ENCODE results near the gene LEUTX. TPM values are rescaled to one million over a fixed set of nuclear protein-coding genes. Genes with fewer than 3 reads are reported as not detected.

The LEUTX gene
- total and polyA plus RNA-seq, 2 experiments from 2014 or later: not detected

GRCh38 chr19:39805104-39805503, 26.4 kb downstream of the LEUTX start:
- H3K27ac Mint-ChIP-seq: no peak overlapping the region
- H2AFZ ChIP-seq: no peak overlapping the region
- TF ChIP-seq CTCF (conservative IDR thresholded peaks at IDR 0.05; ENCODE audit: low read depth in 2 of 2) (no peak), STAT1 (IDR thresholded peaks at IDR 0.05; ENCODE audit: unreplicated experiment) (no peak), ZNF462 (CRISPR knock-in tag; IDR thresholded peaks at IDR 0.05) (no peak), POLR2AphosphoS5 (IDR thresholded peaks at IDR 0.05; ENCODE audit: low read depth) (no peak), EZH2 (IDR thresholded peaks at IDR 0.05; ENCODE audit: low read depth, unreplicated experiment) (no peak), CREB1 (CRISPR knock-in tag; IDR thresholded peaks at IDR 0.05; ENCODE audit: low read depth) (no peak), ZNF114 (CRISPR knock-in tag; IDR thresholded peaks at IDR 0.05) (no peak), REST (IDR thresholded peaks at IDR 0.05; ENCODE audit: unreplicated experiment) (no peak), ZNF331 (CRISPR knock-in tag; IDR thresholded peaks at IDR 0.05; ENCODE audit: low read depth) (no peak), EZH2phosphoT487 (IDR thresholded peaks at IDR 0.05; ENCODE audit: unreplicated experiment) (no peak), NANOG (IDR thresholded peaks at IDR 0.05; ENCODE audit: borderline replicate concordance) (no peak), JUNB (IDR thresholded peaks at IDR 0.05; ENCODE audit: unreplicated experiment) (no peak), ETS1 (IDR thresholded peaks at IDR 0.05) (no peak)

More at GRCh38 chr19:39805104-39805503, 26.4 kb downstream of the LEUTX start:
- no peak for ATAC-seq
- Histone ChIP-seq H3K79me2 (replicated peaks; ENCODE audit: insufficient read depth) (no peaks in the 10 kb centered on the region), H3K27ac (ENCODE audit: low read depth) (no peak overlapping the region), H3K27me3 (ENCODE audit: insufficient read depth) (no peaks in the 10 kb centered on the region), H3K4me3 (no peak overlapping the region), H3K4me2 (no peak overlapping the region), H3F3A (replicated peaks; ENCODE audit: low read depth) (no peaks in the 10 kb centered on the region), H3K9me2 (ENCODE audit: insufficient read depth) (no peaks in the 10 kb centered on the region), H3K4me1 (ENCODE audit: insufficient read depth) (peaks cover 9% of the 10 kb centered on the region; the same call in 1 of the 2 replicates), H4K20me1 (replicated peaks; ENCODE audit: insufficient read depth) (no peaks in the 10 kb centered on the region), H3K36me3 (ENCODE audit: insufficient read depth) (no peaks in the 10 kb centered on the region)
- Mint-ChIP-seq H3K9me3 (peaks cover 3% of the 10 kb centered on the region; the same call in 1 of the 3 replicates), H3K27me3 (ENCODE audit: insufficient read depth, low read depth, poor library complexity) (peaks cover 7% of the 10 kb centered on the region), H3K36me3 (ENCODE audit: low read depth) (no peaks in the 10 kb centered on the region), H3K4me1 (peaks cover 7% of the 10 kb centered on the region), H3K4me3 (no peak overlapping the region)
- DNase-seq (ENCODE audit: low spot score): no peak
